ENCODE measurements around the gene UBC. TPM values are rescaled to one million over a fixed set of nuclear protein-coding genes. Genes with fewer than 3 reads are reported as not detected.

Gene UBC
- total and polyA plus RNA-seq, 9 of the 15 experiments (the other 6 are each of a cell fraction or from before 2014, with no cell fraction given), result 533 to 1,153 (median 813) TPM

- TF ChIP-seq MAZ (CRISPR knock-in tag; conservative IDR thresholded peaks at IDR 0.05 in 1 of 2, IDR thresholded peaks at IDR 0.05 in 1 of 2), result no peak
- TF ChIP-seq, protein P1, sequence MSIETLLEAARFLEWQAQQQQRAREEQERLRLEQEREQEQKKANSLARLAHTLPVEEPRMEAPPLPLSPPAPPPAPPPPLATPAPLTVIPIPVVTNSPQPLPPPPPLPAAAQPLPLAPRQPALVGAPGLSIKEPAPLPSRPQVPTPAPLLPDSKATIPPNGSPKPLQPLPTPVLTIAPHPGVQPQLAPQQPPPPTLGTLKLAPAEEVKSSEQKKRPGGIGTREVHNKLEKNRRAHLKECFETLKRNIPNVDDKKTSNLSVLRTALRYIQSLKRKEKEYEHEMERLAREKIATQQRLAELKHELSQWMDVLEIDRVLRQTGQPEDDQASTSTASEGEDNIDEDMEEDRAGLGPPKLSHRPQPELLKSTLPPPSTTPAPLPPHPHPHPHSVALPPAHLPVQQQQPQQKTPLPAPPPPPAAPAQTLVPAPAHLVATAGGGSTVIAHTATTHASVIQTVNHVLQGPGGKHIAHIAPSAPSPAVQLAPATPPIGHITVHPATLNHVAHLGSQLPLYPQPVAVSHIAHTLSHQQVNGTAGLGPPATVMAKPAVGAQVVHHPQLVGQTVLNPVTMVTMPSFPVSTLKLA (conservative IDR thresholded peaks at IDR 0.05), result peak; percentile 47 to 58; a peak in 2 of 4 replicates
- no peak for TF ChIP-seq BCLAF1 (IDR thresholded peaks at IDR 0.05; ENCODE audit: borderline replicate concordance in 1 of 2, control insufficient read depth in 1 of 2, low read depth in 2 of 2, low read length in 1 of 2)
- no peak for TF ChIP-seq PURB (CRISPR knock-in tag; IDR thresholded peaks at IDR 0.05; ENCODE audit: low read depth)
- peak; percentile 80; the same call in 1 of the 2 replicates for TF ChIP-seq MTA3 (IDR thresholded peaks at IDR 0.05; ENCODE audit: borderline replicate concordance)
- no peak for TF ChIP-seq KLF13 (tag; IDR thresholded peaks at IDR 0.05; ENCODE audit: borderline replicate concordance, low read depth)
- TF ChIP-seq HES1 (IDR thresholded peaks at IDR 0.05; ENCODE audit: low read depth), result no peak
- TF ChIP-seq ZNF780A (CRISPR knock-in tag; IDR thresholded peaks at IDR 0.05), result 0 out of 2 replicates have a peak, but pooled peaks have one; percentile 23
- no peak for TF ChIP-seq BCOR (IDR thresholded peaks at IDR 0.05)
- no peak for TF ChIP-seq RAD21 (CRISPR knock-in tag; conservative IDR thresholded peaks at IDR 0.05 in 1 of 2, IDR thresholded peaks at IDR 0.05 in 1 of 2)
- TF ChIP-seq, protein P2, sequence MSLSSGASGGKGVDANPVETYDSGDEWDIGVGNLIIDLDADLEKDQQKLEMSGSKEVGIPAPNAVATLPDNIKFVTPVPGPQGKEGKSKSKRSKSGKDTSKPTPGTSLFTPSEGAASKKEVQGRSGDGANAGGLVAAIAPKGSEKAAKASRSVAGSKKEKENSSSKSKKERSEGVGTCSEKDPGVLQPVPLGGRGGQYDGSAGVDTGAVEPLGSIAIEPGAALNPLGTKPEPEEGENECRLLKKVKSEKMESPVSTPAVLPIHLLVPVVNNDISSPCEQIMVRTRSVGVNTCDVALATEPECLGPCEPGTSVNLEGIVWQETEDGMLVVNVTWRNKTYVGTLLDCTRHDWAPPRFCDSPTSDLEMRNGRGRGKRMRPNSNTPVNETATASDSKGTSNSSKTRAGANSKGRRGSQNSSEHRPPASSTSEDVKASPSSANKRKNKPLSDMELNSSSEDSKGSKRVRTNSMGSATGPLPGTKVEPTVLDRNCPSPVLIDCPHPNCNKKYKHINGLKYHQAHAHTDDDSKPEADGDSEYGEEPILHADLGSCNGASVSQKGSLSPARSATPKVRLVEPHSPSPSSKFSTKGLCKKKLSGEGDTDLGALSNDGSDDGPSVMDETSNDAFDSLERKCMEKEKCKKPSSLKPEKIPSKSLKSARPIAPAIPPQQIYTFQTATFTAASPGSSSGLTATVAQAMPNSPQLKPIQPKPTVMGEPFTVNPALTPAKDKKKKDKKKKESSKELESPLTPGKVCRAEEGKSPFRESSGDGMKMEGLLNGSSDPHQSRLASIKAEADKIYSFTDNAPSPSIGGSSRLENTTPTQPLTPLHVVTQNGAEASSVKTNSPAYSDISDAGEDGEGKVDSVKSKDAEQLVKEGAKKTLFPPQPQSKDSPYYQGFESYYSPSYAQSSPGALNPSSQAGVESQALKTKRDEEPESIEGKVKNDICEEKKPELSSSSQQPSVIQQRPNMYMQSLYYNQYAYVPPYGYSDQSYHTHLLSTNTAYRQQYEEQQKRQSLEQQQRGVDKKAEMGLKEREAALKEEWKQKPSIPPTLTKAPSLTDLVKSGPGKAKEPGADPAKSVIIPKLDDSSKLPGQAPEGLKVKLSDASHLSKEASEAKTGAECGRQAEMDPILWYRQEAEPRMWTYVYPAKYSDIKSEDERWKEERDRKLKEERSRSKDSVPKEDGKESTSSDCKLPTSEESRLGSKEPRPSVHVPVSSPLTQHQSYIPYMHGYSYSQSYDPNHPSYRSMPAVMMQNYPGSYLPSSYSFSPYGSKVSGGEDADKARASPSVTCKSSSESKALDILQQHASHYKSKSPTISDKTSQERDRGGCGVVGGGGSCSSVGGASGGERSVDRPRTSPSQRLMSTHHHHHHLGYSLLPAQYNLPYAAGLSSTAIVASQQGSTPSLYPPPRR (CRISPR knock-in tag; IDR thresholded peaks at IDR 0.05; ENCODE audit: borderline replicate concordance), result peak; percentile 55; the same call in 1 of the 2 replicates
- TF ChIP-seq VEZF1 (CRISPR knock-in tag; IDR thresholded peaks at IDR 0.05), result peak; percentile 31; the same call in 1 of the 2 replicates
- TF ChIP-seq EP400 (IDR thresholded peaks at IDR 0.05), result peak; percentile 59
- no peak for TF ChIP-seq ZNF551 (CRISPR knock-in tag; IDR thresholded peaks at IDR 0.05)
Measured at GRCh38 chr12:124869059-124869665, 45.3 kb downstream of the UBC start (continued).

All from K562 (cell line).